Keratinocyte (primary cell): ENCODE measurements around the gene ACKR4.

Experiments used
- EZH2 ChIP-seq: IDR thresholded peaks from one replicate; pipeline ENCODE4 v1.6.1; 2012; ENCODE audit warnings: inconsistent platforms, mild to moderate bottlenecking, low read length, moderate library complexity
- TF ChIP-seq, protein P1 (sequence below), 3 experiments: IDR thresholded peaks in 1 of 3; conservative IDR thresholded peaks in 1 of 3; optimal IDR thresholded peaks in 1 of 3; 2 replicates in 2 of 3; 3 replicates in 1 of 3; pipeline versions ENCODE3 to v1.5.1; 2011; ENCODE audit warnings: low read length in 3 of 3, mild to moderate bottlenecking in 3 of 3, moderate library complexity in 2 of 3, control low read depth in 1 of 3, inconsistent platforms in 1 of 3; ENCODE audit not compliant: insufficient read depth in 2 of 3; ENCODE audit errors: extremely low read depth in 1 of 3

DNA sequence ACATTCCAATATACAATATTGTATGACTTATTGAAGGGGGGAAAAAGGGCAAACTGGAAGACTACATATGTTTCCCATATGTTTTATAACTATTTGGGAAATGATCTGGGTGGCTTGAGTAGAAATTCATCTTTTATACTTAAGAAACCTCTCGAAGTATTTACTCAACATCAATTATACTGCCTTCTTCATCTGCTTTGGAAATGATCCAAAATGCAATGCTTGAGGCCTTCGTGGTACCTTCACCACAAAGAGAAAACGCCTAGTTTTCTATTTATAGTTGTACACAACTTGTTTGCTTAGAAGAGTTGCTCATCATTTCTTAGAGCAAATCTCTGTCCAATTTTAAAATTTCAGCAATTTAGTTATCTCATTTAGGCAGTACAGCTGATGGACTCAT lies 18.8 kb downstream of the ACKR4 start:
- TF ChIP-seq, protein P1, sequence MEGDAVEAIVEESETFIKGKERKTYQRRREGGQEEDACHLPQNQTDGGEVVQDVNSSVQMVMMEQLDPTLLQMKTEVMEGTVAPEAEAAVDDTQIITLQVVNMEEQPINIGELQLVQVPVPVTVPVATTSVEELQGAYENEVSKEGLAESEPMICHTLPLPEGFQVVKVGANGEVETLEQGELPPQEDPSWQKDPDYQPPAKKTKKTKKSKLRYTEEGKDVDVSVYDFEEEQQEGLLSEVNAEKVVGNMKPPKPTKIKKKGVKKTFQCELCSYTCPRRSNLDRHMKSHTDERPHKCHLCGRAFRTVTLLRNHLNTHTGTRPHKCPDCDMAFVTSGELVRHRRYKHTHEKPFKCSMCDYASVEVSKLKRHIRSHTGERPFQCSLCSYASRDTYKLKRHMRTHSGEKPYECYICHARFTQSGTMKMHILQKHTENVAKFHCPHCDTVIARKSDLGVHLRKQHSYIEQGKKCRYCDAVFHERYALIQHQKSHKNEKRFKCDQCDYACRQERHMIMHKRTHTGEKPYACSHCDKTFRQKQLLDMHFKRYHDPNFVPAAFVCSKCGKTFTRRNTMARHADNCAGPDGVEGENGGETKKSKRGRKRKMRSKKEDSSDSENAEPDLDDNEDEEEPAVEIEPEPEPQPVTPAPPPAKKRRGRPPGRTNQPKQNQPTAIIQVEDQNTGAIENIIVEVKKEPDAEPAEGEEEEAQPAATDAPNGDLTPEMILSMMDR (optimal IDR thresholded peaks at IDR 0.05 in 1 of 3, IDR thresholded peaks at IDR 0.05 in 1 of 3, conservative IDR thresholded peaks at IDR 0.05 in 1 of 3; ENCODE audit: extremely low read depth in 1 of 3, insufficient read depth in 2 of 3, low read length in 3 of 3) = no peak
- no peak for TF ChIP-seq EZH2
